ENCODE measurements around the gene EPB41L2. TPM values are rescaled to one million over a fixed set of nuclear protein-coding genes. Genes with fewer than 3 reads are reported as not detected.

Gene EPB41L2
- total RNA-seq, 1 donor from 2014 or later: 16.5 TPM

DNA sequence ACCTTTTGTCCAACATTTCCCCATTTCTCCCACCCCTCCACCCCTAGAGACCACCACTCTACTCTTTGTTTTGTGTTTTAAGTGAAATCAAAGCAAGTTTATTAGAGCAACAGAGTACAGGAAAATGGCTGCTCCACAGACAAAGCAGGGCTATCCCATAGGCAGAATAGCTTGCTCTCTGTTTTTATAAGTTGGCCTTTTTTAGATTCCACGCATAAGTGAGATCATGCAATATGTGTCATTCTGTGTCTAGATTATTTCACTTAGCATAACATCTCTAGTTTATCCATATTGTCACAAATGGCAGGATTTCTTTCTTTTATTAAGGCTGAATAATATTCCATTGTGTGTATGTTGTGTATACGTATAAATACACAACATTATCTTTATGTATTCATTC, 266.0 kb downstream of the EPB41L2 start:
- no peaks in the 10 kb centered on the region for H3K36me3 Mint-ChIP-seq (ENCODE audit: low read depth)
- DNase-seq: no peak
- no peak overlapping the region for H3K27ac Mint-ChIP-seq
- intact Hi-C loops (cut with micrococcal nuclease): no loop called here
- no peaks in the 10 kb centered on the region for H3K4me1 Mint-ChIP-seq
- H3K4me3 Mint-ChIP-seq: no peak overlapping the region
- peaks cover 4% of the 10 kb centered on the region for H3K27me3 Mint-ChIP-seq
- H3K9me3 Mint-ChIP-seq: peaks cover 3% of the 10 kb centered on the region

DNA sequence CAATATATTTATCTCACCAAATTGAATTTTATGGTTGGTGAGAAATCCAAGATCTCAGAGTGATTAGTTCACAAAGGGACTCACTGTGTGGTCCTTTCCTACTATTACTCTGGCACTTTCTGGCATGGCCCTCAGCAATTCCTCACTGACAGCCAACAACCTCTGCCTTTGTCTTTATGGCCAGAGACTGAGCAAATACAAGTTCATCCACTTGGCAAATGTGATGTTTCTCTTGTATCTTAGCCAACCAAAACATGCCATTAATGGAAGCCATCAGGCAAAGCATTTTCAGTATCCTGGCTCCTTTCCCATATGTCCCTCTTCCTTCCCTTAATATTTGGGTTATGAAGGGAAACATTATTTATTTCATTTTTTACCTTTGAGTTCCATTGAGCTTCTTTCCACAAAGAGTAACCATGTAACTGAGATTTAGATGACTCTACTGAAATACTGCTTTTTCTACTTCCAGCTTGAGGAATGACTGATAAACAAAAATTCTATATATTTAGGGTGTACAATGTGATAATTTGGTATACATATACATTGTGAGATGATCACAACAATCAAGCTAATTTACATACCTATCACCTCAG, 266.6 kb downstream of the EPB41L2 start:
- no peak for DNase-seq
- H3K27me3 Mint-ChIP-seq: peaks cover 4% of the 10 kb centered on the region
- no peaks in the 10 kb centered on the region for H3K36me3 Mint-ChIP-seq (ENCODE audit: low read depth)
- H3K4me3 Mint-ChIP-seq: no peak overlapping the region
- no peak overlapping the region for H3K27ac Mint-ChIP-seq
- H3K4me1 Mint-ChIP-seq: no peaks in the 10 kb centered on the region
- intact Hi-C loops (cut with micrococcal nuclease): no loop called here
- H3K9me3 Mint-ChIP-seq: peaks cover 3% of the 10 kb centered on the region

DNA sequence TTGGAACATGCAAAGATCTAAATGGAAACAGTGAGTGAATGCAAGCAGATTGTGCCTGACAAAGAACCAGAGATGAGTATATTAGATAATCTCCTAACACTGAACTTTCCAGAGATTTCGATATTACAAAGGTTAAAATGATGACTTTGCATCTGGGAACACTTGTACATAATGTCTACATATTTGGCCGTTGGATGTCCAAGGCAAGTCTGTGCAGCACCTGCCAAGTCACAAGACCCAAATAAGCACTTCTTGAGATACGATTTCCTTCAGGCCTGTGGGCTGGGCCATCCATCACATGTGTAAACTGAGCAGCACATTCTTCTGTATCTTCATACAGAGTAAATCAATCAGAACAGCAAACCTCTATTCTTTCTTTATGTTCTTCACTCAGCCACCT, 268.3 kb downstream of the EPB41L2 start:
- DNase-seq: no peak
- Mint-ChIP-seq H3K4me1 (no peaks in the 10 kb centered on the region), H3K27ac (no peak overlapping the region), H3K27me3 (peaks cover 4% of the 10 kb centered on the region), H3K9me3 (peaks cover 3% of the 10 kb centered on the region), H3K36me3 (ENCODE audit: low read depth) (no peaks in the 10 kb centered on the region), H3K4me3 (no peak overlapping the region)
- intact Hi-C loops (cut with micrococcal nuclease): no loop called here

DNA sequence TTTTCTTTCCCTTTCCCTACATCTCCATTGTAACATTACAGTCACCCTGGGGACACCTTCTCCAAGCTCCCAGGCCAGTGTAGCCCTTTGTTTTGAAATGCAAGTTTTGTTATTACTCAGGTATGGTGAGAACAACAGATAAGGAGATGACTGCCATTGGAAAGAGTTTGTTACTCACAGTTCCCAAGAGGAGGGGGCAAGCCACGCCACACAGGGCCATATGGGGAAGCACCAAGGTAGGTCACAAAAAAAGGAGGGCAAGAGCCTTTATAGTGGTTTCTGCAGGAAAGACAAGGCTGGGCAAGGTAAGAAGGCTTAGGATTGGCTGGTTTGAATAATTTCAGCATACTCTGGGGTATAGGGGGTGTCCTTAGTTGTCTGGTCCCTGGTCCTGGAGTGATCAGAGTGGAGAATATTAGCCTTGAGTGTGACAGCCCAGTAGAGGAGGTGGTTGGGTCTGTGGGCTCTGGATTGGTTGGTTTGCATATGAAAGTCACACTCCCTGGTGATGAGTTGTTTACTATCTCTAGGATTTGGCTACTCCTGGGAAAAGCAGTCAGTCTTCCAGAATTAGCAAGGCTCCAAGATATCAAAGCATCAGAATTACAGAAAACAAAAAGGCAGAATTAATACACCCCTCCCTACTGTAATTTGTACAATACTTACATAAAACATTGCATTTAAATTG, 268.9 kb downstream of the EPB41L2 start:
- H3K4me1 Mint-ChIP-seq: no peaks in the 10 kb centered on the region
- H3K36me3 Mint-ChIP-seq (ENCODE audit: low read depth): no peaks in the 10 kb centered on the region
- H3K27me3 Mint-ChIP-seq: peaks cover 4% of the 10 kb centered on the region
- no peak for DNase-seq
- intact Hi-C loops (cut with micrococcal nuclease): no loop called here
- no peak overlapping the region for H3K27ac Mint-ChIP-seq
- H3K4me3 Mint-ChIP-seq: no peak overlapping the region
- peaks cover 3% of the 10 kb centered on the region for H3K9me3 Mint-ChIP-seq

Other genes starting within 250 kb of the EPB41L2 start
- gene SMLR1, start 235.8 kb downstream of the EPB41L2 start, total RNA-seq: not detected in 2 replicates
- 3.2 and 4.1 TPM in 2 replicates for gene AKAP7, start 72.2 kb upstream of the EPB41L2 start, total RNA-seq

Data from activated CD4-positive, alpha-beta T cell treated with anti-CD3 and anti-CD28 coated beads, Interleukin-2, amount 10 ng/mL, durations not matched to agents 24 days and 14 days (primary cell).